K562 (cell line): Measurements from ENCODE around the gene IDH2. TPM values are rescaled to one million over a fixed set of nuclear protein-coding genes. Genes with fewer than 3 reads are reported as not detected.

Experiments used
- CBFA2T2 ChIP-seq: fragments of 450-650 bp; conservative IDR thresholded peaks from 2 replicates; pipeline ENCODE4 v1.6.1; 2017; ENCODE audit warnings: mild to moderate bottlenecking
- CC2D1A ChIP-seq: fragments of 450-650 bp; IDR thresholded peaks from 2 replicates; pipeline ENCODE4 v1.6.1; 2017; ENCODE audit warnings: mild to moderate bottlenecking
- CTBP1 ChIP-seq: fragments of 450-650 bp; IDR thresholded peaks from 2 replicates; pipeline ENCODE4 v1.6.1; 2016; ENCODE audit warnings: borderline replicate concordance
- FOSL1 ChIP-seq: fragments of 200-800 bp; sonication (Bioruptor generic); conservative IDR thresholded peaks from 2 replicates; pipeline ENCODE4 v1.6.1; 2016; ENCODE audit warnings: missing genetic modification characterization, missing compliant biosample characterization
- GATA2 ChIP-seq: sonication (generic); formaldehyde crosslinking; IDR thresholded peaks from 2 replicates; pipeline ENCODE4 v1.4.0; 2020; ENCODE audit warnings: mild to moderate bottlenecking, missing genetic modification reagents
- HINFP ChIP-seq: fragments of 450-650 bp; conservative IDR thresholded peaks from 2 replicates; pipeline ENCODE4 v1.6.1; 2016; ENCODE audit warnings: missing genetic modification characterization, low read depth, mild to moderate bottlenecking, control low read depth, missing compliant biosample characterization
- IRF2 ChIP-seq: sonication (generic); formaldehyde crosslinking; IDR thresholded peaks from 2 replicates; pipeline ENCODE4 v1.8.1; 2022; ENCODE audit warnings: mild to moderate bottlenecking, missing genetic modification reagents
- JUND ChIP-seq, 2 experiments: IDR thresholded peaks; 2 replicates in 1 of 2; 3 replicates in 1 of 2; pipeline ENCODE4 v1.6.1; 2011; ENCODE audit warnings: borderline replicate concordance in 2 of 2, low read depth in 2 of 2, low read length in 2 of 2, improper control_type of control experiment in 1 of 2, missing biosample characterization in 1 of 2, missing genetic modification characterization in 1 of 2, missing genetic modification reagents in 1 of 2
- KDM1A ChIP-seq, 2 experiments: fragments of 450-650 bp; IDR thresholded peaks; 2 replicates each; pipeline ENCODE4 v1.6.1; 2016; ENCODE audit warnings: mild to moderate bottlenecking in 2 of 2
- MAFG ChIP-seq: fragments of 450-650 bp; conservative IDR thresholded peaks from 2 replicates; pipeline ENCODE4 v1.6.1; 2016; ENCODE audit warnings: missing genetic modification characterization, missing compliant biosample characterization
- MECOM ChIP-seq: fragments of 250-450 bp; sonication (Bioruptor Pico); IDR thresholded peaks from 2 replicates; pipeline ENCODE4 v1.8.0; 2022; ENCODE audit warnings: inconsistent platforms
- MTF1 ChIP-seq: fragments of 250-450 bp; sonication (Bioruptor Pico); IDR thresholded peaks from 2 replicates; pipeline ENCODE4 v1.9.0; 2021; ENCODE audit warnings: moderate library complexity, mild to moderate bottlenecking, inconsistent platforms, borderline replicate concordance
- MYNN ChIP-seq, 2 experiments: sonication (generic); formaldehyde crosslinking in 1 of 2; IDR thresholded peaks; 2 replicates each; pipeline versions ENCODE4 v1.5.0 to v1.6.1; 2016 to 2020; ENCODE audit warnings: antibody characterized with exemption in 1 of 2, missing genetic modification reagents in 1 of 2
- NR1H2 ChIP-seq: sonication (generic); formaldehyde crosslinking; IDR thresholded peaks from 2 replicates; pipeline ENCODE4 v1.4.0; 2020; ENCODE audit warnings: mild to moderate bottlenecking, missing genetic modification reagents
- SUPT5H ChIP-seq: fragments of 450-650 bp; IDR thresholded peaks from 2 replicates; pipeline ENCODE4 v1.6.1; 2016
- TAL1 ChIP-seq: fragments of 450-650 bp; IDR thresholded peaks from 2 replicates; pipeline ENCODE4 v1.6.1; 2016; ENCODE audit warnings: mild to moderate bottlenecking
- ZNF316 ChIP-seq: fragments of 450-650 bp; IDR thresholded peaks from 2 replicates; pipeline ENCODE4 v1.6.1; 2016
- ZNF449 ChIP-seq: fragments of 250-450 bp; sonication (Bioruptor Pico); IDR thresholded peaks from 2 replicates; pipeline ENCODE4 v1.8.0; 2022; ENCODE audit warnings: moderate library complexity, mild to moderate bottlenecking, inconsistent platforms
- ZNF592 ChIP-seq: fragments of 450-650 bp; IDR thresholded peaks from 2 replicates; pipeline ENCODE4 v1.6.1; 2017; ENCODE audit warnings: antibody characterized with exemption, mild to moderate bottlenecking
- ZNF644 ChIP-seq: fragments of 200-800 bp; sonication (Bioruptor generic); IDR thresholded peaks from 2 replicates; pipeline ENCODE4 v1.6.1; 2016; ENCODE audit warnings: low read depth, missing genetic modification characterization, missing compliant biosample characterization
- ZNF764 ChIP-seq: fragments of 250-450 bp; sonication (Bioruptor Pico); IDR thresholded peaks from 2 replicates; pipeline ENCODE4 v1.4.0; 2020; ENCODE audit warnings: low read depth, mild to moderate bottlenecking, moderate library complexity
- polyA plus RNA-seq, 8 experiments: library from polyadenylated mRNA; depleted of rRNA in 4 of 8; stranded (reverse) in 5 of 8; unstranded in 3 of 8; fragments of >200 nt; fragmentation: Nextera tagmentation in 2 of 8; fragmentation: Illumina TruSeq in 1 of 8; extraction: Ambion mirVana in 2 of 8; extraction: Trizol in 1 of 8; gene quantifications; 2 replicates each; pipeline versions ENCODE4 v1.2.1 to v1.2.3, GENCODE V29; 2011 to 2014; ENCODE audit warnings: inconsistent platforms in 1 of 8, missing spikeins in 1 of 8
- total RNA-seq, 7 experiments: library from RNA; depleted of rRNA in 6 of 7; stranded (reverse); fragments of >200 nt in 6 of 7; fragmentation: Illumina TruSeq in 2 of 7; extraction: Trizol in 2 of 7; gene quantifications; 2 replicates each; pipeline versions ENCODE4 v1.2.1 to v1.2.3, GENCODE V29; 2011 to 2021; ENCODE audit warnings: low replicate concordance in 1 of 7

IDH2 gene
- total and polyA plus RNA-seq, 9 of the 15 experiments (the other 6 are each of a cell fraction or from before 2014, with no cell fraction given): 0.70 to 99.9 (median 59.2) TPM

- TF ChIP-seq ZNF592: no peak
- TF ChIP-seq NR1H2 (CRISPR knock-in tag): no peak
- no peak for TF ChIP-seq MYNN (IDR thresholded peaks at IDR 0.05)
- no peak for TF ChIP-seq MYNN (CRISPR knock-in tag; IDR thresholded peaks at IDR 0.05)
- no peak for TF ChIP-seq ZNF764
- no peak for TF ChIP-seq IRF2 (CRISPR knock-in tag)
- TF ChIP-seq TAL1: no peak
- 0 out of 2 replicates have a peak, but pooled peaks have one; percentile 17 for TF ChIP-seq MAFG (tag)
- TF ChIP-seq ZNF449 (CRISPR knock-in tag): no peak
- no peak for TF ChIP-seq HINFP (tag)
- TF ChIP-seq CC2D1A: no peak
- TF ChIP-seq GATA2: no peak
- TF ChIP-seq CBFA2T2: no peak
- peak in 1 of 2 experiments; percentile 58; a peak in 1 of 4 replicates for TF ChIP-seq KDM1A (IDR thresholded peaks at IDR 0.05)
- TF ChIP-seq JUND (IDR thresholded peaks at IDR 0.05; ENCODE audit: borderline replicate concordance, low read depth, low read length): peak; percentile 42; the same call in 1 of the 2 replicates
- TF ChIP-seq JUND (tag; IDR thresholded peaks at IDR 0.05; ENCODE audit: borderline replicate concordance, low read depth, low read length): no peak
- TF ChIP-seq ZNF316: peak; percentile 70
- TF ChIP-seq MECOM (CRISPR knock-in tag): peak; percentile 63; the same call in 1 of the 2 replicates
- TF ChIP-seq CTBP1: peak; percentile 98
- no peak for TF ChIP-seq MTF1 (CRISPR knock-in tag)
- TF ChIP-seq ZNF644: no peak
- no peak for TF ChIP-seq SUPT5H
- peak; percentile 44; the same call in 1 of the 2 replicates for TF ChIP-seq FOSL1 (tag)
These were observed 38.5 kb downstream of the IDH2 start (continued) for GRCh38 chr15:90063770-90064247.
